Stimulated activated CD8-positive, alpha-beta memory T cell treated with anti-CD3 and anti-CD28 coated beads, Interleukin-4, amount 100 ng/mL, for 48 hours (primary cell): ENCODE results near the gene ABCA13.

ENCODE experiments used
- DNase-seq: peaks from one replicate; pipeline ENCODE4 v3.0.0-alpha.2; 2020

ABCA13 gene

GRCh38 chr7:48671656-48672055 is 500.4 kb downstream of the ABCA13 start:
- no peak for DNase-seq

- DNase-seq, result no peak
Observed at GRCh38 chr7:48681006-48681405, 509.7 kb downstream of the ABCA13 start.

GRCh38 chr7:48691788-48692187 is 520.5 kb downstream of the ABCA13 start:
- DNase-seq, result no peak
